Activated CD4-positive, alpha-beta T cell treated with anti-CD3 and anti-CD28 coated beads for 36 hours (primary cell): ENCODE results near the gene CAMK2G. TPM values are rescaled to one million over a fixed set of nuclear protein-coding genes. Genes with fewer than 3 reads are reported as not detected.
"Not testable (repeated sequence)": the region's sequence is repeated elsewhere in the genome, so short reads cannot be mapped to it uniquely, and the experiment has no call there.

Experiments used
- ATAC-seq: fragments of 200-7000 bp; cut with Tn5 transposase; one replicate; pipeline ENCODE4 v1.10.0; 2021; ENCODE audit warnings: mild to moderate bottlenecking, moderate library complexity
- CTCF ChIA-PET: fragments of 350-600 bp; sonication (Branson Sonifier 250); formaldehyde crosslinking; loops from one replicate; lab custom pipeline; 2021; ENCODE audit warnings: antibody characterized with exemption; lab: Charles Lee
- POLR2A ChIA-PET: fragments of 350-600 bp; sonication (Branson Sonifier 250); formaldehyde crosslinking; loops from one replicate; lab custom pipeline; 2021; ENCODE audit warnings: antibody characterized with exemption, inconsistent platforms; lab: Charles Lee
- DNase-seq: peaks from one replicate; pipeline ENCODE4 v3.0.0-alpha.2; 2020
- H3K27ac Mint-ChIP-seq: one replicate; pipeline ENCODE4 v1.8.0; 2021; ENCODE audit warnings: mixed read lengths
- H3K27me3 Mint-ChIP-seq: one replicate; pipeline ENCODE4 v1.8.0; 2021; ENCODE audit warnings: mixed read lengths
- H3K36me3 Mint-ChIP-seq: one replicate; pipeline ENCODE4 v1.8.0; 2021; ENCODE audit warnings: low read depth, mixed read lengths
- H3K4me1 Mint-ChIP-seq: one replicate; pipeline ENCODE4 v1.8.0; 2021; ENCODE audit warnings: mixed read lengths
- H3K4me3 Mint-ChIP-seq: one replicate; pipeline ENCODE4 v1.8.0; 2021; ENCODE audit warnings: mild to moderate bottlenecking, moderate library complexity, mixed read lengths
- H3K9me3 Mint-ChIP-seq: one replicate; pipeline ENCODE4 v1.8.0; 2021; ENCODE audit warnings: low read depth, mixed read lengths
- intact Hi-C, 2 experiments: fragments of 100-400 bp; cut with DNase I in 1 of 2; cut with micrococcal nuclease in 1 of 2; formaldehyde crosslinking; loops; one replicate each; pipeline versions ENCODE4 v1.14.2 to v1.15.1; 2022 to 2024; cut with DNase I, micrococcal nuclease
- total RNA-seq, 2 experiments: library from RNA; stranded (reverse); gene quantifications; one replicate each; pipeline ENCODE4 v1.2.3, GENCODE V29; 2021

Gene CAMK2G
- total RNA-seq, 2 experiments from 2014 or later, result 16.4 to 19.4 TPM

DNA sequence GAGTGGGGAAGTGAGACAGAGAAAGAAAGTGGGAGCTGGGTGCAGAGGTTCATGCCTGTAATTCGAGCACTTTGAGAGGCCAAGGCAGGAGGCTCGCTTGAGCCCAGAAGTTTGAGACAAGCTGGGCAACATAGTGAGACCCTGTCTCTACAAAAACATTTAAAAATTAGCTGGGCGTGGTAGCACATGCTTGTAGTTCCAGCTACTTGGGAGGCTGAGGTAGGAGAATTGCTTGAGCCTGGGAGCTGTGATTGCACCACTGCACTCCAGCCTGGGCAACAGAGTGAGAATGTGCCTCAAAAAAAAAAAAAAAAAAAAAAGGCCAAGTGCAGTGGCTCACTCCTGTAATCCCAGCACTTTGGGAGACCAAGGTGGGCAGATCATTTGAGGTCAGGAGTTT lies 16.5 kb upstream of the CAMK2G start:
- H3K36me3 Mint-ChIP-seq, POLR2A ChIA-PET, DNase-seq, H3K9me3 Mint-ChIP-seq, H3K27me3 Mint-ChIP-seq, intact Hi-C loops, H3K27ac Mint-ChIP-seq, H3K4me3 Mint-ChIP-seq, ATAC-seq: not testable (repeated sequence)
- H3K4me1 Mint-ChIP-seq, result peaks cover 16% of the 10 kb centered on the region
- CTCF ChIA-PET, result interaction anchor here (0.7 to 19.7 kb wide), 6 partner anchors 11 to 247 kb away, joined by 3 to 456 read pairs (median 46); no protein-coding TSS in a partner anchor

DNA sequence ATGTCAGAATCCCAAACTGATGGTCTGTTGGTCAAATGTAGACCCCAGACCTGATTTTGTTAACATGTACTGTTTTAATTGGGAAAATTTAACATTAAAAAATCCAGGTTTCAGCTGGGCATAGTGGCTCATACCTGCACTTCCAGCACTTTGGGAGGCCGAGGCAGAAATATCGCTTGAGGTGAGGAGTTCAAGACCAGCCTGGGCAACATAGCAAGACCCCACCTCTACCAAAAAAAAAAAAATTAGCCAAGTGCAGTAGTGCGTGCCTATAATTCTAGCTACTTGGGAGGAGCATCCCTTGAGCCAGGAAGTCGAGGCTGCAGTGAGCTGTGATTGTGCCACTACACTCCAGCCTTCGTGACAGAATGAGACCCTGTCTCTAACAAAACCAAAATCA lies 15.9 kb upstream of the CAMK2G start:
- Mint-ChIP-seq H3K27me3 (no peaks in the 10 kb centered on the region), H3K9me3 (no peaks in the 10 kb centered on the region), H3K36me3 (no peaks in the 10 kb centered on the region), H3K4me3 (no peak overlapping the region), H3K4me1 (peaks cover 16% of the 10 kb centered on the region), H3K27ac (no peak overlapping the region)
- CTCF ChIA-PET, result interaction anchor here (0.7 to 19.7 kb wide), 6 partner anchors 10 to 247 kb away, joined by 3 to 456 read pairs (median 46); no protein-coding TSS in a partner anchor
- ATAC-seq (no peak), DNase-seq (no peak)
- intact Hi-C loops, result no loop called here
- POLR2A ChIA-PET, result no interaction called here

DNA sequence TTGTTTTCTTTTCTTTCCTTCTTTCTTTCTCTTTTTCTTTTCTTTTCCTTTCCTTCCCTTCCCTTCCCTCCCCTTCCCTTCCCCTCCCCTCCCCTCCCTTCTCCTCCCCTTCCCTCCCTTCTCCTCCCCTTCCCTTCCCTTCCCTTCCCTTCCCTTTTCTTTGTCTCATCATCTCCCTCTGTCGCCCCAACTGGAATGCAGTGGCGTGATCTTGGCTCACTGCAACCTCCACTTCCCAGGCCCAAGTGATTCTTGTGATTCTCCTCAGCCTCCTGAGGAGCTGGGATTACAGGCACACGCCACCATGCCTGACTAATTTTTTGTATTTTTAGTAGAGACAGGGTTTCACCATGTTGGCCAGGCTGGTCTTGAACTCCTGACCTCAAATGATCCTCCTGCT lies 15.1 kb upstream of the CAMK2G start:
- ATAC-seq, H3K4me3 Mint-ChIP-seq, H3K27me3 Mint-ChIP-seq, DNase-seq, intact Hi-C loops, H3K9me3 Mint-ChIP-seq, H3K36me3 Mint-ChIP-seq, H3K27ac Mint-ChIP-seq: not testable (repeated sequence)
- ChIA-PET POLR2A (interaction anchor here (0.6 kb wide), 1 partner anchor 17 kb away, joined by 5 read pairs; no protein-coding TSS in a partner anchor), CTCF (interaction anchor here (0.6 to 19.7 kb wide), 13 partner anchors 9 to 213 kb away, joined by 3 to 456 read pairs (median 4); no protein-coding TSS in a partner anchor)
- H3K4me1 Mint-ChIP-seq, result peaks cover 13% of the 10 kb centered on the region

DNA sequence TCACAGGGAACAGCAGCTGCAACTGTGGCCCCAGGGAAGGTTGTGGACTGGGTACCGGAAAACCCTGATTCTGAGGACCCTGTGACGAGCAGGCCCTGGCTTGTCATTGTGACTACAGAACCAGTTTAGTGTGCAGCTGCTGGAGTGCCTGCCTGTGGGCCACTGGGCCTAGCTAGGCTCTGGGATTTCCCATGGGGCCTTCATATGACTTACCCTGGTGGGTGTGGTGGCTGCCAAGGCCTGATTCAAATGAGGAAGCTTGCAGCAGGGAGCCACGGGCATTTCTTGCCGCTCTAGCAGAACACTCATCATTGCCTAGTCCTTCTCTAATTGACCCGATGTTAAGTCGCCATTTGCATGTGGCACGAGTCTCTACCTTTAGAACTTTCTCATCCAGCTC lies 14.7 kb upstream of the CAMK2G start:
- Mint-ChIP-seq H3K36me3 (no peaks in the 10 kb centered on the region), H3K9me3 (no peaks in the 10 kb centered on the region), H3K4me1 (peaks cover 9% of the 10 kb centered on the region), H3K4me3 (no peak overlapping the region), H3K27me3 (no peaks in the 10 kb centered on the region), H3K27ac (no peak overlapping the region)
- ATAC-seq, result peak; percentile 86
- POLR2A ChIA-PET, result no interaction called here
- CTCF ChIA-PET, result interaction anchor here (0.6 to 19.7 kb wide), 14 partner anchors 9 to 213 kb away, joined by 3 to 456 read pairs (median 4); no protein-coding TSS in a partner anchor
- DNase-seq, result peak; percentile 72
- intact Hi-C loops, result no loop called here

DNA sequence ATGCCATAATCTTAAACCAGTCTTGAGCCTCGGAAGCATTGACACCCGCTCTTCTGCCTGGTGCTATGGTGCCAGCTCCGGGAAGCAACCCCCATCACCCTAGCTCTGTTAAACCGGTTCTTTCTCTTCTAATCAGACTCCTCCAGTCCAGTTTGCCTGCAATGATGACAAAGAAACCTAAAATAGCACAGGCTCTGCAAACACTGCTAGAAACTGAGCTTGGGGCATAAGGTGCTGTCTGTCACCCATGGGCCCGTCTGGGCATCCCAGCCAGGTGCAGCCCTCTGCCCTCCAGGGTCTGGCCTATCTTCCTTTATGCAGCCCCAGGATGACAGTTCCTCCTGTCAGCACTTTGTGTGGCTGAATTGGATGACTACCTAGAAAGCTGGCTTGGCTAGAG lies 14.2 kb upstream of the CAMK2G start:
- ATAC-seq, result no peak
- H3K4me1 Mint-ChIP-seq, result peaks cover 9% of the 10 kb centered on the region
- no peak overlapping the region for H3K4me3 Mint-ChIP-seq
- no peak overlapping the region for H3K27ac Mint-ChIP-seq
- no peaks in the 10 kb centered on the region for H3K27me3 Mint-ChIP-seq
- ChIA-PET POLR2A (no interaction called here), CTCF (interaction anchor here (0.6 to 19.7 kb wide), 15 partner anchors 9 to 193 kb away, joined by 3 to 456 read pairs (median 4); partner anchors contain the start of gene PLAU)
- no peak for DNase-seq
- intact Hi-C loops, result no loop called here
- H3K36me3 Mint-ChIP-seq, result no peaks in the 10 kb centered on the region
- no peaks in the 10 kb centered on the region for H3K9me3 Mint-ChIP-seq

DNA sequence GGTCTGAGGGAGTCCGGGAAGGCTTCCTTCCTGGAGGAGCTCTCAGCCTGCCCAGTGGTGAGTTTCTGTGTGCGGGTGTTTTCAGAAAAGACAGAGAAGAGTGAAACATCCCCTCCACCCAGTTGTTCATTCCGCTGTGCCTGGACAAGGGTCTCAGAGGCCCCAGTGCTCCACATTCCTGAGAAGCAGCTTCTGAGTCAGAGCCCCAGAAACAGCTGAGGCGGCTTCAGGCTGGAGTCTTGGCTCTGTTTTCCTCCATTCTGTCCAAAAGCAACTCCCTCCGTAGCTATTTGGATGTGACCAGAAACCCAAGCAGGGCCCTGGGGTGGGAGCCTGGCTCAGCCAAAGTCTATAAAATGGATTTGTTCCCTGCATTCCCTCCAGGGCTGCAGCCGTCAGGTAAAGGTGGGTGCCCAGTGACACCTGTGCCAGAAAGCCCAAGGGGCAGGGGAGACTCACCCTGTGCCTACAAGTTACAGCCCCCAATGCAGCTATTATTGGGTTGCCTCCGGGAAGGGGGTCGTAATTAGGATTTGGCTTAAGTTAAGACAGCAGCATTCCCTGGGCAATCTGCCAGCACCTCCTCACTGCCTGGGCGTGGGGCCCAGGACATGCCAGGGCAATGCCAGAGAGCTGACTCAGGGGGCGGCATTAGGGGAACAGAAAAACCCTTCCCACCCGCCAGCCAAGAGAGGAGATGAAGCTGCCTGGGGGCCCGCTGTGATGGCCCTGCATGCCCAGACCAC lies 13.1 kb upstream of the CAMK2G start:
- no peak overlapping the region for H3K27ac Mint-ChIP-seq
- no peaks in the 10 kb centered on the region for H3K9me3 Mint-ChIP-seq
- POLR2A ChIA-PET, result no interaction called here
- no peaks in the 10 kb centered on the region for H3K36me3 Mint-ChIP-seq
- H3K4me1 Mint-ChIP-seq, result peaks cover 9% of the 10 kb centered on the region
- CTCF ChIA-PET, result interaction anchor here (0.6 to 19.7 kb wide), 17 partner anchors 7 to 236 kb away, joined by 3 to 456 read pairs (median 4); partner anchors contain the start of gene PLAU
- DNase-seq, result no peak
- intact Hi-C loops, result no loop called here
- no peaks in the 10 kb centered on the region for H3K27me3 Mint-ChIP-seq
- ATAC-seq, result no peak
- no peak overlapping the region for H3K4me3 Mint-ChIP-seq

DNA sequence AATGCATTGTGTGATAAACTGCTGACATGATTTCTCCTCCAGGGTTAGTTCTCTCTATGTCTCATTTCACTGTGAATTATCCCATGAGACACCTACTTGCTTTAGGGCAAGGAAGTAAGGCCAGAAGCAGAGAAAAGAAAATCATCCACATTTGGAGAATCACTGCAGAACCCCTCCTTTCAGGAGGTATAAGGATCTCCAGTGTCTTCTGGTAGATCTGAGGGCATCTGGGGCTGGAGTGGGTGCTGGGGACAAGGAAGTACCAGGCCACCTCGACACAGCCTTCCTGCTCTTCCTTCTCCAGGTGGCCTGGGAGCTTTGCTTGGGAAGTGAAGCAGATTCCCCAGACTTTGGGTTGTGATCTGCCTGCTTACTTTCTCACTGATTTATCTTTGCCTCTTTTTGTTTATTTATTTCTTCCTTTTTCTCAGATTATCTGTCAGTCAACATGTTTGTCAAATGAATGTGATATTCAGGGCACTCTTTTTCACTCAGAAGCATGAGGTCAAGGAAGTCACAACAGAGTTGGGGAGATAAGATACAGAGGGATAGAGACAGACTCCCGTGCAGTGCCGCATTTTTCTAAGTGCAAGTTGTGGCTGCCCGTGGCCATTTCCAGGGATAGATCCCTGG lies 12.4 kb upstream of the CAMK2G start:
- no peaks in the 10 kb centered on the region for H3K27me3 Mint-ChIP-seq
- intact Hi-C loops, result loop anchor here (1.0 kb wide), 5 partner anchors 23 to 217 kb away; no protein-coding TSS in a partner anchor
- H3K27ac Mint-ChIP-seq, result no peak overlapping the region
- H3K36me3 Mint-ChIP-seq, result no peaks in the 10 kb centered on the region
- no peak for ATAC-seq
- ChIA-PET POLR2A (interaction anchor here (0.7 to 1.0 kb wide), 3 partner anchors 51 to 327 kb away, joined by 3 to 5 read pairs (median 4); no protein-coding TSS in a partner anchor), CTCF (interaction anchor here (0.5 to 19.7 kb wide), 51 partner anchors 8 to 448 kb away, joined by 3 to 456 read pairs (median 3); partner anchors contain the start of genes ADK, PLAU and VCL)
- DNase-seq, result no peak
- no peaks in the 10 kb centered on the region for H3K9me3 Mint-ChIP-seq
- peaks cover 9% of the 10 kb centered on the region for H3K4me1 Mint-ChIP-seq
- H3K4me3 Mint-ChIP-seq, result no peak overlapping the region

DNA sequence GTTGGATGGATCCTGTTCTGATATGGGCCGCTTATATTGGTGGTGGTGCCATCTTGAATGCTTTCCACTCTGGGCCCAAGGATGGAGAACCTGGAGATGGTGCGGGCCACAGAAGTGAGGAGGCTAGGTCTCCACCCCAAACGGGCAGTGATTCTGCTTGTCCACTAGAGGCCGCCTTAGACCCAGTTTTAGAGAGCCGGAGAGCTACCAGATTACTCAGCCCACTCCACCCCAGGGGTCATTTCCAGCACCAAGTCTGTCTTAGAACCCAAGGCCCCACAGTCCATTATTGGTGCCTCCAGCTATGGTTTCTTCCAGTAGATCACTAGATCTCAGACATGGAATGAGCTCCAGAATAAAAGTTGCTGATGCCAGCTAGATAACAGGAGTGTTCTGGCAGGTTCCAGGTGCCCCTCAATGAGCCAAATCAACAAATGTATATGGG lies 11.8 kb upstream of the CAMK2G start:
- DNase-seq, result peak; percentile 82
- intact Hi-C loops, result loop anchor here (1.0 kb wide), 5 partner anchors 23 to 217 kb away; no protein-coding TSS in a partner anchor
- H3K4me3 Mint-ChIP-seq, result no peak overlapping the region
- H3K9me3 Mint-ChIP-seq, result no peaks in the 10 kb centered on the region
- H3K4me1 Mint-ChIP-seq, result peaks cover 9% of the 10 kb centered on the region
- ChIA-PET CTCF (interaction anchor here (0.5 to 19.7 kb wide), 47 partner anchors 9 to 447 kb away, joined by 3 to 456 read pairs (median 3); partner anchors contain the start of genes ADK, PLAU and VCL), POLR2A (interaction anchor here (0.7 to 1.0 kb wide), 3 partner anchors 52 to 328 kb away, joined by 3 to 5 read pairs (median 4); no protein-coding TSS in a partner anchor)
- no peak overlapping the region for H3K27ac Mint-ChIP-seq
- peak; percentile 92 for ATAC-seq
- H3K27me3 Mint-ChIP-seq, result no peaks in the 10 kb centered on the region
- H3K36me3 Mint-ChIP-seq, result no peaks in the 10 kb centered on the region

DNA sequence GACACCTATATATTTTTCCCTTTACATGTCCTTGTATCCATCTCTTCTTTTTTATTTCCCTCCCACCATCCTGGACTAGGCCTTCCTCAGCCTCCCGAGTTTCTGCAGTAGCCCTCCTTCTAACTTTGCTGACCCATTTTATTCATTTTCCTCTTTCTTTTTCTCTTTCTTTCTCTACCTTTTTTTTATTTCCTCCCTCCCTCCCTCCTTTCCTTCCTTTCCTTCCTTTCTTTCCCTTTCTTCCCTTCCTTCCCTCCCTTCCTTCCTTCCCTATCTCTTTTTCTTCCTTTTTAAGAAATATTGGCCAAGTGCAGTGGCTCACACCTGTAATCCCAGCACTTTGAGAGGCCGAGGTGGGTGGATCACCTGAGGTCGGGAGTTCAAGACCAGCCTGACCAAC lies 9.7 kb upstream of the CAMK2G start:
- DNase-seq, result no peak
- intact Hi-C loops, result no loop called here
- POLR2A ChIA-PET, result no interaction called here

DNA sequence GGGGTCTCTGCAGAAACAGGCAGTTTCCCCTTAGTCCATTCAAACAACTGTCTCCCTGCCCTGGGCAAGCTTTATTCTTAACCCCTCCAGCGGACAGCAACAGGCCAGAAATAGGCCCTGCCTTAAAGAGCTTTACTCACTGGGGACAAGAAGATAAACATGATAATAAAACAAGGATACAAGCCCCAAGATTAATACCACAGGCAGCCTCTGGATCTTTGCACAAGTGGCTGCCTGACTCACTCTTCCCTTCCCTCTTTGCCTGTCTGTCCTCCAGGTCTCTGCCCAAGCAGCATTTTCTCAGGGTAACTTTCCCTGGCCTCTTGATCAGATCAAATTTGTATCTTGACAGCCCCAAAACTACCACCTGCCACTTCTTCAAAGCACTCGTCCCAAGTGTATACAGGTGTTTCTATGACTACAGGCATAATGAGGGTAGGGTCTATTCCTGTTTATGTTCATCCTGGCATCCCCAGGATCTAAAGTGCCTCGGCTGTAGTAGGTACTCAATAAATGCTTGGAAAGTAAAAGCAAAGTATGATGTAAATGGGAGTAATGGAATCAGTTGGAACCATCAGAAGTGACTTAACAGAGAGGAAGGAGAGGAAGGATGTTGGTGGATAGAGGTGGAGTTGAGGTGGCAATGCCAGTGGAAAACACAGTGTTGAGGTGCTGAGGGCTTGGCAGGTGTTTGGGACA lies 7.0 kb upstream of the CAMK2G start:
- POLR2A ChIA-PET, result interaction anchor here (0.6 kb wide), 1 partner anchor 39 kb away, joined by 4 read pairs; no protein-coding TSS in a partner anchor
- Mint-ChIP-seq H3K4me3 (no peak overlapping the region), H3K36me3 (no peaks in the 10 kb centered on the region), H3K9me3 (no peaks in the 10 kb centered on the region), H3K27ac (no peak overlapping the region), H3K4me1 (peaks cover 38% of the 10 kb centered on the region), H3K27me3 (no peaks in the 10 kb centered on the region)
- DNase-seq, result no peak
- ATAC-seq, result no peak
- intact Hi-C loops, result no loop called here
- CTCF ChIA-PET, result interaction anchor here (0.6 to 19.7 kb wide), 6 partner anchors 9 to 282 kb away, joined by 3 to 456 read pairs (median 20); no protein-coding TSS in a partner anchor

More for the DNA sequence above, 9.7 kb upstream of the CAMK2G start:
- Mint-ChIP-seq H3K9me3 (no peaks in the 10 kb centered on the region), H3K27me3 (no peaks in the 10 kb centered on the region), H3K27ac (no peak overlapping the region), H3K4me3 (no peak overlapping the region), H3K4me1 (peaks cover 23% of the 10 kb centered on the region), H3K36me3 (no peaks in the 10 kb centered on the region)
- CTCF ChIA-PET, result interaction anchor here (1.4 to 19.7 kb wide), 4 partner anchors 42 to 197 kb away, joined by 4 to 456 read pairs (median 190); no protein-coding TSS in a partner anchor
- no peak for ATAC-seq
